Islet of Langerhans (tissue), 1 donor: Measurements from ENCODE around the gene NGDN.

Experiments used
- FAIRE-seq: peaks from one replicate; lab custom pipeline; 2011; peaks lifted over from hg19 to GRCh38; lab: Jason Lieb, UNC

The NGDN gene

GRCh38 chr14:23478109-23478759 lies 8.7 kb downstream of the NGDN start:
- peak; percentile 97 for FAIRE-seq

- FAIRE-seq = no peak
Measured at GRCh38 chr14:23481362-23481970, 12.0 kb downstream of the NGDN start.

- FAIRE-seq = no peak
Measured at GRCh38 chr14:23481979-23482822, 12.7 kb downstream of the NGDN start.

GRCh38 chr14:23482823-23483148 lies 13.3 kb downstream of the NGDN start:
- no peak for FAIRE-seq

- FAIRE-seq = no peak
Measured at GRCh38 chr14:23483236-23483854, 13.8 kb downstream of the NGDN start.

GRCh38 chr14:23485326-23485725 lies 15.8 kb downstream of the NGDN start:
- no peak for FAIRE-seq

GRCh38 chr14:23486036-23486435 lies 16.5 kb downstream of the NGDN start:
- FAIRE-seq = no peak

- no peak for FAIRE-seq
Measured at GRCh38 chr14:23487216-23487615, 17.7 kb downstream of the NGDN start.

GRCh38 chr14:23492618-23493272 lies 23.2 kb downstream of the NGDN start:
- no peak for FAIRE-seq

- FAIRE-seq = no peak
Measured at GRCh38 chr14:23494223-23494622, 24.7 kb downstream of the NGDN start.

GRCh38 chr14:23512156-23512555 lies 42.7 kb downstream of the NGDN start:
- no peak for FAIRE-seq

GRCh38 chr14:23513005-23513817 lies 43.7 kb downstream of the NGDN start:
- FAIRE-seq = no peak

- no peak for FAIRE-seq
Measured at GRCh38 chr14:23513818-23514643, 44.5 kb downstream of the NGDN start.

GRCh38 chr14:23514644-23514957 lies 45.1 kb downstream of the NGDN start:
- FAIRE-seq = no peak

GRCh38 chr14:23517650-23518326 lies 48.3 kb downstream of the NGDN start:
- no peak for FAIRE-seq

- no peak for FAIRE-seq
Measured at GRCh38 chr14:23518709-23519108, 49.2 kb downstream of the NGDN start.

GRCh38 chr14:23520899-23521533 lies 51.5 kb downstream of the NGDN start:
- FAIRE-seq = no peak

- FAIRE-seq = no peak
Measured at GRCh38 chr14:23521785-23522640, 52.5 kb downstream of the NGDN start.
